TTC549 (cell line): ENCODE results near the gene HDDC2.

ENCODE experiments used
- FAIRE-seq: peaks from 2 replicates; lab custom pipeline; 2012; peaks lifted over from hg19 to GRCh38; lab: Jason Lieb, UNC

Gene HDDC2, protein sequence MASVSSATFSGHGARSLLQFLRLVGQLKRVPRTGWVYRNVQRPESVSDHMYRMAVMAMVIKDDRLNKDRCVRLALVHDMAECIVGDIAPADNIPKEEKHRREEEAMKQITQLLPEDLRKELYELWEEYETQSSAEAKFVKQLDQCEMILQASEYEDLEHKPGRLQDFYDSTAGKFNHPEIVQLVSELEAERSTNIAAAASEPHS

DNA sequence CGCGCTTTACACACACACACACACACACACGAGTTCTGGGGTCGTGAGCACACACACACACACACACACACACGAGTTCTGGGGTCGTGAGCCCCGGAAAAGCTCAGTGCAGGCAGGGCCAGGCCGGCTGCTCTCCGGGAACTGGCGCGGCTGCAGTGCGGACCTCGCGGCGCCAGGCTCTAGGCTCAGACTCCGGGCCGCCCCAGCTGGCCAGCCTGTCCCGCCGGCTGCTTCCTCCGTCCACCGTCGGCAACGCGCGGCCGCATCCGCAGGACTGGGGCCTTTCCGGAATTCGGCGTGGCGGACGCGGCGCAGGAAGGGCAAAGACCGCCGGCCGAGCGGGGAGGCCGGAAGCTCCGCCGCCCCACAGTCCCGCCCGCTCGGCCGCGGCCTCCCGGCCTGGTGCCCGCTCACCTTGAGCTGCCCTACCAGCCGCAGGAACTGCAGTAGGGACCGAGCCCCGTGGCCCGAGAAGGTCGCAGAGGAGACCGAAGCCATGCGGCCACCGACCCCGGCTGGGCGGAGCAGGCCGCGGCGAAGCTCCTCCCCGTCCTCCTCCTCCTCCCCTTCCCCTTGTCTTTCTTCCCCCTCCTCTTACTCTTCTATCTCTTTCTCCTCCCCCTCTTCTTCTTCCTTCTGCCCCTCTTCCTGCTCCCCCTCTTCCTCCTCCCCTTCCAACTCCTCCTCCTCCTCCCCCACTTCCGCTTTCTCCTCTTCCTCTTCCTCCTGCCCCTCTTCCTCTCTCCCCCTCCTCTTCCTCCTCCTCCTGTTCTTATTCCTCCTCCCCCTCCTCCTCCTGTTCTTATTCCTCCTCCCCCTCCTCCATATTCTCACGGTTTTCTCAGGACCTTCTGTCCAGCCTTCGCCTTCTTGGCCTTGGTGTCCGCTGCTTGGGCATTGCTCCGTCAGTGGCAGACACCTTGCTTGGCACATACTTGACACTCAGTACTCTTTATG, at the start of gene HDDC2:
TSS of gene HDDC2 (minus strand) at position 533 of the 957 bp plus-strand sequence. CDS start at position 498, 35 bp downstream.
- no peak for FAIRE-seq

DNA sequence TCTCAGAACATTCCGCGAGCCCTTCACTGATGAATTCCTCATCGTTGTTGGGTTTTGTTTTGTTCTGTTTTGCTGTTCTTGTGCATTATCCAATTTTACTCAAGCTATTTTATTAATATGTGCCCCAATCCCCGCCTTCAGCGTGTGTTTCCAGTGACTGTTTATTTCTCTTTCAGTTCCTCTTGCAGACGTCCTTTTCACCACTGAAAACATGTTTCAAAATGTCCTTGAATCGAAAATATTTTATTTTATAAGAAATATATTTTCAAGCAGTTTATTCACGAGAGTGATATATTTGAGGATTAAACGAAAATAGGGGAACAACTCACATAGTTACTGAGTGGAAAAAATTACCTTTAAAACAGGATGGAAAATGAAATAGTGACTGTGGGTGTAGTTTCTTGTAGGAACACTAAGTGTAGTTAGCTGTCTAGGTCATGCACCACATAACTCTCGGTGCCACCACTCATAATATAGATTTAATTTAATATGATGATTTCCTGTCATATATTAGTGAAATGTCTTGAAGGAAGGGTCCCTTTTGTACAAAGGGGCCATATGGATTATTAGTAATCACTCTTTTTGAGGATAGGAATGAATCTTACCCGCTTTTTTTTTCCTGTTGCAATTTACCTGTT, 45.3 kb upstream of the HDDC2 start:
- FAIRE-seq: no peak

DNA sequence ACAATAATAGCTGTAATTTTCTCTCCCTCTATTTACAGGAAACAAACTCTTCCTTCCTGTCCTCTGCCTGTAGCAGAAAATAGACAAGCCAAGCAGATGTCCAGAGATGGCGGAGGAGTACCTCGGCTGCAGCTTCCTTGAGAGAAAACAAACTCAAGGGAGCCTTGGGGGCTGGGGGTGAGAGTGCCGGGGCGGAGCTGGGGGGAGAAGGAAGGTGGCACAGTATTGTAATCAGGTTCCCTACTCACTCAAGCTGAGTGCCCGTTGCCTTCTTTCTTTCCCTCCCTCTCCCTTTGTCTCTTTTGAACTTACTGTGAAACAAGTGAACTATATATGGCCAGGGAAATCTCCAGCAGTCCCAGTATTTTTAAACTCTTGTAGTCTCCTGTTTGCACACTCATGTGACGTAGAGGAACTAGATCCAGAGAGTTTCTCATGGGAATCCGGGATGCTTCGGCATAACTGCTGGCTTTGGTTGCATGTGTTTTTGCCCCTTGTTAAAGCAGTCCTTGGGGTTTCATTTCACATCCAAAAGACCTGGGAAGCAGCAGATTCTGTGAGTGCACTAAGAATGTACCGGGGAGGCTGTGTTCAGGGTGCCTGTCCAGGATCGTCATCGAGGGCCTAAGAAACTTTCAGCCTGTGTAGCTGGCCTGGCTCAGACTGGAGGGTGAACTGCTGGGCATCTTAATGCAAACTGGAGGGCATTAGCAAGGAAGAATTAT, 44.6 kb upstream of the HDDC2 start:
- FAIRE-seq: no peak

DNA sequence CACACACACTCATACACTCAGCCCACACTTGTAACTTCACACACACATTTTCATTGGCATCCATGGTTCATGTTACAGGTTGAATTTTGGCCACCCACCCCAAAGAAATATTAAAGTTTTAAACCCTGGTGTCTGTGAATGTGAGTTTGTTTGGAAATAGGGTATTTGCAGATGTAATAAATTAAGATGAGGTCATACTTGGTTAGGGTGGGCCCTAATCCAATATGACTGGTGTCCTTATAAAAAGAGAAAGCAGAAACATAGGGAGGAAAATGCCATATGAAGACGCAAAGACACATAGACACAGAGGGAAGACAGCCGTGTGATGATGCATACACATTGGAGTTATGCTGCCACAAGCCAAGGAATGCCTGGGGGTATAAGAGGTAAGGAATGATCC, 39.7 kb upstream of the HDDC2 start:
- FAIRE-seq: no peak

DNA sequence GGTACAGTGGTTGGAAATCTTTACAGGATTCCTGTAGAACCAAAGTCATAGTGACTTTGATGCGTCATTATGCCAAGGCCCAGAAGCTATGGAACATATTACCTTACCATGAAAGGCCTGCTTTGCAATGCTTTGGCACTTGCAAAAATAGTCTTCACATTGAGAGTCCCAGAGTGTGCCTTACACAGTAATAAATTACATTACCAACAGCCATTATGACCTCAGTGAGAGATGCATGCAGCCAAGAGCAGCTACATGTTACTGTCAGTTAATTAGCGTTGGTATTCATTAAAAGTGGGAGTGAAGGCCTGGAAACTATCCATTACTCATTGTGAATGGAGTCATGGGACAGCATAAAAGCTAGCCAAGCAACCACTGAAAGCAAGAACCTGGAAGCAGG, 39.2 kb upstream of the HDDC2 start:
- no peak for FAIRE-seq

DNA sequence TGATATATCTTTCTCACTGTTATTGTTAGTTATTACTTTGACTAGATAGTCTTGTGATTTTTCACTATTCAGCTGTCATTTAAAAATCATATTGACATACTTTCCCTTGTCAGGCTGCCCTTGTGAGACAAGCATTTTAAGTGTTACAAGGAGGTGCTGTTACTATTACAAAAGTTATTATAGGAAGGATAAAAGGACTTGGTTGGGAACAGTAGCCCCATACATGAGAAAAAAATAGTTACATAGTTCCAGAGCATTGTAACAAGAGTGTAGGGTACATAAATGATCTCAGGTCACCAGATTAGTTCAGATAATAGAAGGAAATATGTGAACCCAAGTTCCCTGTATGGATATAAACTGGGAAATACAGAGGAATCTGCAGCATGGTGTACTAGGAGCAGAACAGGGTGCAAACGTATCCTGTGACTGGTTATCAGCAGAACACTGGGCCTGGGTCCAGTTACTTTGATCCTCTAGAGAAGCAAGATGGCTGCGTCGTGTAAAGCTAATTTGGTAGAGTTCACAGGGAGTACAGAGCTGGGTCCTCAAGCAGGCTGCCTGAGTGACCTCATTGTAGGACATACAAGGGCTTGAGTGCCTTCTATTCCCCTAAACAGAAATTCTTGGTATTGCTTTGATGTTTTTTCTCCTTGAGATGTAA, 38.5 kb upstream of the HDDC2 start:
- FAIRE-seq: no peak

DNA sequence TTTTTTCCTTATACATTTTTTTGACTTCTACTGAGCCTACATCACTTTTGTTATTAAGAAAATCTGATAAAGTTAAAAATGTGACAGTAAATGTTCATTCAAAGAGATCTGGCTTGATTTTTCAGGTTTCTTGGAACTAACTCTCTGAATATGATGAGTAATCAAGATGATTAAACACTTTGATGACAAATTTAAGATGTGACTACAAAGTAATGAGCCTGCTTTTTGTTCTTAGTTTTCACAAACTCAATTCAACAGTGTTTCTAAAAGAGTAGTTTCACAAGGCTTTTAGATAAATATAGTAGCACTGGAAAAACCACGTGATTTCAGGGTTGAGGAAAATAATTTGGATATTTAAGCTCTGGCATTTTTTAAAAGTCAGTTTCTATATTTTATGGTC, 37.9 kb upstream of the HDDC2 start:
- FAIRE-seq: no peak

DNA sequence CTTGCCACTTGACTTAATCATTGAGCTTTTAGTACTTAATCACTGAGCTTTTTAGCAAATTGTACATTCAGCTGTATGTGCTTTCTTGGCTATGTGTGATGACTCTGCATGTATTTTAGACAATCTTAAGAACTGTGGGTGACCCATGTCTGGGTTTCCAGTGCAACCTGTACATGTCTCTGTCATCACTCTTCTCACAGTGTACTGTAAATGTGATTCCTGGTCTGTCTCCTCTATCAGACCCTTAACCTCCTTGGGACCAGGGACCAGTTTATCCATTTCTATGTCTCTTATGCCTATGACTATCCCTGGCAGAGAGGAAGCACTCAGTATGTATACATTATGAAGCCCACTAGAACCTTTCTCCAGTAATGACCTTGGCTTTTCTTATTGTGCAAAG, 36.6 kb upstream of the HDDC2 start:
- FAIRE-seq: no peak

DNA sequence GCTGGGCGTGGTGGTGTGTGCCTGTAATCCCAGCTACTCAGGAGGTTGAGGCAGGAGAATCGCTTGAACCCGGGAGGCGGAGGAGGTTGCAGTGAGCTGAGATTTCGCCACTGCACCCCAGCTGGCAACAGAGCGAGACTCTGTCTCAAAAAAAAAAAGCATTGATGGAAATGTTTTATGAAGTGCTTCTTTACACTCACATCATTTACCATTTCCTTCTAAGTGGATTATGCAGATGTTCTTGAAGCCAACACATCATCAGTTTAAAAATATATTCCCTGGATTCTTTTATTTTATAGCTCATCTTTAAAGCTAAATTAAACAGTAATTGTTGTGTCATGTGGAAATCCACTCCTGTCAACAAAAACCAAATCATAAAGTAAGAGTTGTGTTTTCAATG, 35.9 kb upstream of the HDDC2 start:
- FAIRE-seq: no peak

DNA sequence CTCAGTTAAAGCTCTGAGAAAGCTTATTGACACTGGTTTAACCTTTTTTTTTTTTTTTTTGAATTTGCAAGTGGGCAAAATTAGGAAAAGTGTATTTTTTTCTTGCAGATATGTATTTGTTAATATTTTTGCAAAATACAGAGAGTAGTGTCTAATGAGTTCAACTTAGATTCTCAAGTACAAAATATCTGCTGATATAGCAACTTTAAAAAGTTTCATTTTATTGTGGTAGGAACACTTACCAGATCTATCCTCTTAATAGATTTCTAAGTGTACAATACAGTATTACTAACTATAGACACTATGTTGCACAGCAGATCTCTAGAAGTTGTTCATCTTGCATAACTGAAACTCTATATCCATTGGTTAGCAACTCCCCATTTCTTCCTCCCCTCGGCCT, 30.9 kb upstream of the HDDC2 start:
- FAIRE-seq: no peak

DNA sequence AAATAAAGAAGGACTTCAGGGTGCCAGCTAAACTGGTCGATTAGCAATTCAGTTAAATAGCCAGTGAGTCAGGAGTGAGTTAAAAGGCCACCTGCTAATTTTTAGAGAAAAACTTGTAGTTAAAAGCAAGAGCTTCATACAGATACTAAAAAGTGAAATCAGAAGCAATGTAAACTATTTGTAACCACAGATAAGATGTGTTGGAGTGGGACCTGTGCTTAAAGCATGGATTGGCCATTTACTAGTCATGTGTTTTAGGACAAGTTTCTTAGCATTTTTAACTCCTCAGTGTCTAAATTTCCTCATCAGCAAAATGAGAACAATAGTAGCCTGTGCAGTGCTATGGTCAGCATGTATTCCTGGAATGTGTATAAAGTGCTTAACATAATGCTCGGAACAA, 23.8 kb upstream of the HDDC2 start:
- FAIRE-seq: no peak

DNA sequence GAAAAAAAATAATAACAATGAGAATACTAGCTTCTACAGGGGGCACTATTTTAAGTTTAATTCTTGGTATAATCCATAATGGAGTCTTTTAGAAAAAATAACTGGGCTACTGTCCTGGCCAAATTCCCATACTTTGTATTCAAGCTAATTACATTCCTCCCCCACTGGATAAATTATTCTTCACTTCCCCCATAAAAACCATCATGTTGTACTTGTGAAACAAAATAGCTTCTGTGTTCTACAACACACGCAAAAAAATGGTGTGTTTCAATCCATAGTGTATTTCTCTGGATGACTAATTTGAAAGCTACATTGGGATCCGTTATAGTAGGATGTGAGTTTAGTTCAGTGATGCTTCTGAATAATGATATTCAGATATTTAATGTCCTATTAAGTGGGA, 21.6 kb upstream of the HDDC2 start:
- no peak for FAIRE-seq

DNA sequence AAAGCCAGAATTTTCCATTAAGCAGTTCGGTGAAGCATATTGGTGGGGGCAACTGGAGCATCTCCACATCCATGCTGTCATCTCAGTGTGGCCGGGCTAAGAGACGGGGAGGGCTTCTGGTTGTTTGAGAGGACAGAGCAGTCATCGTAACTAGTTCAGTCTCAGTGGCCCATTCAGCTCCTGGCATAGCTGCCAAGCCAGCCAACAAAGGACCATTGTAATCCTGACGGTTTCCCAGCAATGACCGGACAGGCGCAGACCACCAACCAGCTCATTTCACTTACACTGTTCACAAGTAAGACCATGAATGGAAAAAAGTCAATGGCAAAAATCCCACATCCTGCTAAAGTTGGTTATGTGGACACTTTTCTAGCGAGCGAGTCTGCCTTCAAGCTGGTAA, 14.9 kb upstream of the HDDC2 start:
- no peak for FAIRE-seq

DNA sequence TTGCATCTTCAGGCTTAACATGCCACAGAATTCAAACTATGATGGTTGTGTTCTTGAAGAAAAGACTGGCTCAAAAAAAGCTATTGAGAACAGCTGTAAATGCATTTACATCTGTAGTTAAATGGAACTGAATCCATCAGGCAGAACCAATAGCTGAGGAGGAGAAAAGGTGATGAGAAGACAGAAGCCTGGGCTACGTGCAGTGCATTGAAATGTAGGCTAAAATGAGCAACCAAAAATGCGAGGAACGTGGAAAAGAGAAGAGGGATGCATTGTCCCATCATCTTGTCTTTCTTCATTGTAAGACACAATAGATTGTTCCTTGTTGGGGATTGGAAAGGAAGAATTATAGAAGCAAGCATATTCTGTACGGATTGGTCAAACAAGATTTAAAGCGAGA, 13.8 kb upstream of the HDDC2 start:
- no peak for FAIRE-seq

DNA sequence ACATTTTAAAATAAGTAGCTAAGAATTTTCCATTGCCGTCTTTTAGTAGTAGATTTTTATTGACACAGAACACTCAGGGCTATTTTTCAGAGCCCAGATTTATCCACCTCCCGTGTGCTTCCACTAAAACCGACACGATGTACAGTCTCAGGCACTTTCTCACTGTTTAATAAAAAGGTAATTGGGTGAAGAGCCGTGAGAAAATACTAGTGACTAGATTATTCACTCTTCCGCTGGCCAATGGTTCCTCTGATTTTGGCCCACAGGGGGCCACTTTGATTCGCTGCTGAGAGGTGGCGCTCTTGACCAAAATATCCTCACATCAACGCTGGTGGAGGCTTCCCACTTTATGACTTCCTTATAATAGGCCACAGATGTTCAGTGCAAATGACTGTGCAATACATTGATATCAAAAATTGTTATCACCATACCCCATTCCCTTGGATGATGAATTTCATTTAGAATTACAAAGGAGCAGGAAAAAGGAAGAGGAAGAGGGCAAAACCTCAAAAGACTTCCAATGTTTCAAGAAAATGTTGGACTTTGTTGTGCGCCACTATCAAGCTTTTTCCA, 12.3 kb upstream of the HDDC2 start:
- FAIRE-seq: peak; percentile 81

DNA sequence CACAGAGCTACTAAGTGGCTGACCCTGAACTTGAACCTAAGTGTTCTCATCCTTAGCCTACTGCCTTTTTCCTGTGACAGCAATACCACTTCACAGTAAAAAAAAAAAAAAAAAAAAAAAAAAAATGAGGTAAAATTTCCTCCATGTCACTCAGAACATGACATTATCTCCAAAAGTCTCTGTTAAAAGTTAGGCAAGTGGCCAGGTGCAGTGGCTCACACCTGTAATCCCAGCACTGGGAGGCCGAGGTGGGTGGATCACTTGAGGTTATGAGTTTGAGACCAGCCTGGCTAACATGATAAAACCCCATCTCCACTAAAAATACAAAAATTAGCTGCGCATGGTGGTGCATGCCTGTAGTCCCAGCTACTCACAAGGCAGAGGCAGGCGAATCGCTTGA, 11.2 kb upstream of the HDDC2 start:
- no peak for FAIRE-seq

DNA sequence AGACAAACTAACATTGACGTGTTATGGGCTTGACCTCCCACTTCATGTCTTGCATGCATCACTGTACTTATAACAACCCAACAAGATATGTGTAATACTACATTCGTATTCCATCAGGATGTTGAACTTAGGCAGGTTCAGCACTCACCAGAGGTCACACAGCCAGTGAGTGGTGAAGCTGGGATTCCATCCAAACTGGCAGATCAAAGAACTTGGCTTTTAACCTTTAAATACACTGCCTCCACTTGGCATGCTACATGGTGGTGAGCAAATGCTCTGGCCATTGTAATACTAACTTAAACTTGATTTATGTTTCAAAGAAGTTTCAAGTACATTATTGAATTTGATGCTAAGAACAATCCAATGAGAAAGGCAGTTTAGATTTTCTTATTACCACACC, 10.7 kb upstream of the HDDC2 start:
- no peak for FAIRE-seq

DNA sequence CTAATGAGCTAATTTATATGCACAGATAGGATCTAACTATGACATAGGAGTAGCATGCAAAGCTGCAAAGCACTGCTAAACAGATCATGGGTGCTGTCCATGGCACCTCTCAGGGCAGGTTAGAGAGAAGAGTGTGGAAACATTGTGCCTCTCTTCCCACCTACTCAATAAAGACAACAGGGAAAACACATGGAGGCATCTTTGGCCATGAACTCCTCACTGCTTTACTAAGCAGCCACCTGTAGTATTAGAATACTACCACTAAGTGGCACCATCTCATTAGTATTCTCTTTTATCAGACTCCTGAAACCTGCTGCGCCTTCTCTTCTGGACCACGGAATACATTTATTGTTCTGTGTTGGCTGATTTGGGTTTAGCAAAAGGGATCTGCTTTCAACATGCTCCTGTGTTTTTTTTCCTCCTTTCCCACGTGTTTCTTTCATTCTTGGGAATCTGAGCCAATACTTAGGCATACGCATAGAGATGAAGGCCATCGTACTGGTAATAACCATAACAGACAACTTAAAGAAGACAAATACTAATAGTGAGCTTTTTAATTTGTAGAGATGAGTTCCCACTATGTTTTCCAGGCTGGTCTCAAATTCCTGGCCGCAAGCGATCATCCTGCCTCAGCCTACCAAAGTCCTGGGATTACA, 9.4 kb upstream of the HDDC2 start:
- peak; percentile 75 for FAIRE-seq

DNA sequence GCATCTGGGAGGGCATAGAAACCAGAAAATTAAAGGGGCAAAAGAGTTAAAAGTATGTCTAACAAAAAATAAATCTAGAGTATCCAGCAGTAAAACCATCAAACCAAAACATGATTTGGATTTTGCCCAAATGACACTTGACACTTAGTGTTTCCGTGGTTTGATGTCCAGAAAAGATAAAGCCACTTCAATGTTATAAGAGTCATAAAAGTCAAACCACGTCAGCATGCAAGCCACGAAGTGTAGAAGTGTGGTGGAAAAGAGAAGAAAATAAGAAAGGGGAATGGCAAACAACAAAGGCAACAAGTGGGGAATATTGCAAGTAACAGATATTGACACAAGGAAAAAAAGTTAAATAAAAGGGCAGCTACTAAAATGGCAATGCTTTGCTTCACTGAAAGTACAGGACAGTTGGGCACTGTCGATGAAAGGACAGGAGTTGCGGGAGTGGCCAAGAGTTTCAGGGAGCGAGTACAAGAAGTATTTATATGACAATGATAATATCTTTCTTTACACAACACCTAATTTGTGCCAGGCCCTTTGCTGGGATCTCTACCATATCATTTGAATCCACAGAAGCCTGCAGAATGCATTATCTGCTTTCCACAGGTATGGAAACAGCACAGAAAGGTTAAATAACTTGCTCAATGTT, 6.3 kb upstream of the HDDC2 start:
- no peak for FAIRE-seq

DNA sequence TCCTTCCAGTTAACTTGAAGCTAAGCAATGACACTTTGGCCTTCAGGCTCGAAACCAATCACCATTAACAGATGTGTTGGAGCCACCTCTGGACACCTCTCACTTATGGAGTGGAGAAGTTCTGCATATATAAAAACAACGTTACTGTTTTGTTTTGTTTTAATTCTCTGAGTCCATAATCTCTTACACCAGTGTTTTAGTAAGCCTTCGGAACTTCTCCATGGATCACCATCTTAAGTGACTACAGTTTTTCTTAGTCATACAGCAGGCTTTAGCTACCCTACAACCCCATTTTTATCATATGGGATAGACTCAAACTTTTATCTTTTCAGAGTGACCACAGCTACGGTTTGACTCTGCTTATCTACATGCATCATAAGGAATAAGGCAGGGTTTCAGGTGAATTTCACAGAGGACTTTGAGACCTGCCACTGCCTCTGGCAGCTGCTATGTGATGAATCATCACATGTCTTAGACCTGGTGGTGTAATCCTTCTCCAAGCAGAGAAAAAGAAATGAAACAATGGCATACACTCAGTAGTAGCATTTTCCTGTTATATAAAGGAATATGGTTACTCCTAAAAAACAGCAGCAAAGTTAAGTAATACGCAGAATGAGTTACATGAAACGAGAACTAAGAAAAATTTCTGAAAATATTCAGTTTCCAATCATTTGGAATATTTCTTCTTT, 5.5 kb upstream of the HDDC2 start:
- no peak for FAIRE-seq
